Measurements from ENCODE around the gene SLC2A11.

- TF ChIP-seq EZH2phosphoT487 (IDR thresholded peaks at IDR 0.05; ENCODE audit: insufficient read depth, low read depth), result no peak
- no peak for TF ChIP-seq EZH2 (IDR thresholded peaks at IDR 0.05; ENCODE audit: insufficient read depth, poor library complexity, severe bottlenecking)
Measured at GRCh38 chr22:23925020-23925606, 67.4 kb downstream of the SLC2A11 start.

Data from GM23248 (cell line).